ENCODE data around the gene GMDS.

Gene GMDS

GRCh38 chr6:1917626-1918371 lies 327.6 kb downstream of the GMDS start:
- DNase-seq, result no peak

- no peak for DNase-seq
Measured at GRCh38 chr6:1916334-1917070, 328.9 kb downstream of the GMDS start.

GRCh38 chr6:1915226-1915625 lies 330.2 kb downstream of the GMDS start:
- DNase-seq, result no peak

DNA sequence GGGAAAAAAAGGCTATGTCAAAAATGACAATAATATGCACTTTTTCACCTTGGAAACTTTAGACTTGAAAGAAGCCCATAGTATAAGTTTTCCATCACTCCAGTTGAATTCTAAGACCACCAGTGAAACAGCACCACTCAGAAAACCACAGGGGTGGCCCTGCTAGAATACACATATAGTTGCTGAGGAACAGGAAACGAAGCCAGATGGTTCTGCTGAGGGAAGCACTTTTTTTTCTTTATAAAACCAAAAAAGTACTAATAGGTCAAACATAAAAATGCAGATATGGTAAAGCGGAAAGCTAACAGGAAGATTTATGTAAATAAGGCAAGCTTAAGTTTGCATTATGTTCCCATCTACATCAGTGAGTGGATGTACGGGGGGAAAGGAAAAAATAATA lies 331.8 kb downstream of the GMDS start:
- no peak for DNase-seq

- no peak for DNase-seq
Measured at GRCh38 chr6:1912731-1913130, 332.7 kb downstream of the GMDS start.

DNA sequence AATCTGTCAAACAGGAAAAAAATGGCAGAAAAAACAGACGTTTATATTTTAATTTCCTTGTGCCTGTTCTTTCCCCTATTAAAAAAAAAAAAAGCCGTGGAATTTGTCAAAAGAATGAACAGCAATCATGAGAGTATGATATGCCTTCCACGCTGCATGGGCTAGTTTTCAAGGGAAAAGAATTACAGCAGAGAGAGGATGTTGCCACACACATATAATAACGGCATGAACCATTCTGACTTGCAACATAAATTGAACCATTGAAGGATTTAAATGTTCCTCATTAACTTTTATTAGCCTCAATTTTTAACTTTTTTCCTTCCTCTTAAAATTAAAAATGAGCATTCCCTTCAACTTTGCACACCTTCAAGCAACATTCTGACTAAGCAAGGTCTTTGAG lies 333.9 kb downstream of the GMDS start:
- no peak for DNase-seq

DNA sequence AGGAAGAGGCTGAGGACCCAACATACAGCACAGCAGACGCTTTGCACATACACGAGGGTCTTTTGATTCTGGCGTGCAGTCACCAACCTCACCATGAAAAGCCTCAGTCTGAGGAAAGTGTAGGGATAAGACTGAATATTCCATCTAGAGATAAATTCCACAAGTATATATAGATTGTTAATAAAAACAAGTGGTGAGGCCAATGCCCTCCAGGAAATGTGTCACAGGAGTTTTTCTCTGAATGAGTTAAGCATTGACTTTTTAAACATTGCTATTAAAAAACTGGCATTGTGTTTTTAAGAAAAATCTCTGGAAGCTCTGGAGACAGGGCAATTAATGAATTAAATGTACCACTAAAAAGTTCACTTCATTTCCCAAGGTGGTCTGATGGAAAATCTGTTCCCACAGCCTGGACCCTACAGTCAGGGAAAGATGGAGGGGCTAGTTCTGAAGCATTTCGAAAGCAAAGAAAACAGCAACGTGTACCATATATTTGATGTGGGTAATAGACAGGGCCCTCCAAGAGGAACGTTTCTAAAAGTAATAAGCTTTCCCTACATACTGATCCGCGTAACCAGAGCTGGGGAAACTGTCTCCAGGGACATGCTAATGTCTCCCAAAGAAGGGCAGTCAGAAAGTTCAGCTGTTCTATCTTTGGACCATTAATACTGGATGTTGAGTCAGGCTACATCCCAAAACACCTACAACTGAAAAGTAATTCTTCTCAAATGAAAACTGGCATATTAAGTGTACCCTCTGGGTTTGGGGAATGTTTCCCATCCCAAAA lies 334.6 kb downstream of the GMDS start:
- no peak for DNase-seq

- no peak for DNase-seq
Measured at GRCh38 chr6:1908784-1909183, 336.6 kb downstream of the GMDS start.

- no peak for DNase-seq
Measured at GRCh38 chr6:1906609-1907008, 338.8 kb downstream of the GMDS start.

- no peak for DNase-seq
Measured at GRCh38 chr6:1906014-1906413, 339.4 kb downstream of the GMDS start.

DNA sequence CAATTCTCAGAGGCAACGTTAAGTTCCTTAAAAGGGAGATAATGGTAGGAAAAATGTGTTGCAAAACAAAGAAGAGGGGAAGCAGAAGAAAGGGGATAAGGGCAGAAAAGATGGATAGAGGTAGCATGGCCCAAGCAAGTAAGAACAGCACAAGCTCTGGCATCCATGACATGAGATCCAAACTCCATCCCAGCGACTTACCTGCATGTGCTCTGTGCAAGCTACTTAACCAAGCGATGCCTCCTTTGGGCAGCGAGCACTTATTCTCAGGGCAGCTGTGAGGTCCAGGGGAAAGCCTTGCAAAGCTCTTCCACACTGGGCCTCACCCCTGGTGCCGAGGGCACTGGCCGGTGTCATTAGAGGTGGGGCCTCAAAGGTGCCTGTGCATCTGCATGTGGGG lies 340.5 kb downstream of the GMDS start:
- no peak for DNase-seq

GRCh38 chr6:1904466-1904799 lies 341.0 kb downstream of the GMDS start:
- no peak for DNase-seq

GRCh38 chr6:1903780-1904465 lies 341.5 kb downstream of the GMDS start:
- no peak for DNase-seq

- DNase-seq, result no peak
Measured at GRCh38 chr6:1901556-1901955, 343.8 kb downstream of the GMDS start.

GRCh38 chr6:1896897-1897296 lies 348.5 kb downstream of the GMDS start:
- DNase-seq, result no peak

DNA sequence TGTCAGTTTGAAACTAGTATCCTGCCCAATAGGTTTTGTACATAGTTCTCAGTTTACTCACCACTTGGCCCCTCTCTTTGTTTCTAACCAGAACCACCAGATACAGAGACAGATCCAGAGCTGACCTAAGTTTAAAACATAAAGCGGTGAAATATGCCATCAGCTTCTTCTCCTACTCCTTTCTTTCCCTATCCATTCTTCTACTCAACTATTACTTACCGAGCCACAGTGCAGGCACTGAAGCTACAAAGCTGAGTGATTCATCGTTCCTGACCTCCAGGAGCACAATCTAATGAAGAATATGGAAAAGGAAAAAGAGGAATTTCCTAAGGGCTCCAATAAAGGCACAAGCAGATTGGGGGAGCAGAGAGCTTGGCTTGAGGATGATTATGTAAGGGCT lies 349.7 kb downstream of the GMDS start:
- DNase-seq, result no peak

- DNase-seq, result no peak
Measured at GRCh38 chr6:1894954-1895353, 350.5 kb downstream of the GMDS start.

- DNase-seq, result no peak
Measured at GRCh38 chr6:1893470-1894130, 351.8 kb downstream of the GMDS start.

DNA sequence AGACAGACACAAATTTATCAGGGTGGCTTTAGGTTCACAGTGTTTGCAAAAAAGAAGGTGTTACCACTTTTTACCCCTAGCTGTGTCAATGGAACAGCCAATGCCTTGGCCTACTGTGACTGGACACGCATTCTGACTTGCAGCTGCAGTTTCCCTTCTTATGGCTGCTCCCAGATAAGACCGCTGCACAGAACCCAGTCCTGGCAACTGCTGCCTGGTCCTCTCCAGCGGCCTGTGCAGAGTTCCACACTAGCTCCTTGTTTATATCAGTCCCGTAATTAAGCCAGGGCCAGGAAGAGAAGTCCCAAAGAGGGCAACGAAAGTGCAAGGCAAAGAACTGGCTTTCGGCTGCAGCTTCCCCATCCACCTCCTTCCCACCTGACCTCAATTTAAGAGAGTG lies 352.7 kb downstream of the GMDS start:
- no peak for DNase-seq

GRCh38 chr6:1890987-1891386 lies 354.4 kb downstream of the GMDS start:
- no peak for DNase-seq

GRCh38 chr6:1890071-1890470 lies 355.3 kb downstream of the GMDS start:
- DNase-seq, result no peak

DNA sequence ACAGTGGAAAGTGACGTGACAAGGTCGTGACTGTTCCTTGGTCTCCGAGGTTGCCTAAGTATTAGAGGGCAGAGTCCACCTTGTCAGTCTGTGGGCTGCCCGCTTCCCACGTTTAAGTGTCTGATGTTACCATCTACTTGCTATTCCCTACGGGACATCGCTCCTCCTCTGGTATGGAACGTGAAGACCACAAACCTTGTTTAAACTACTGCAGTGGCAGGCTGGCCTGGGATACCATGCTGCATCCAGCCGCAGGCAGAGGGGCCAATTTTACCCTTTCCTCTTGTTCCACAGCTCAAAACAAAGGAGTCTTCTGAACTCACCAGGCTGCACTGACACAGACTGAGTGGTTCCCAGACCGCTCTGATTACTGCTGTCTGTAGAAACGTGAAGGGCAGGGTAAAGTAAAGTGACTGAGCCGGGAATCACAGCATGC lies 359.8 kb downstream of the GMDS start:
- DNase-seq, result no peak

GRCh38 chr6:1884313-1884712 lies 361.1 kb downstream of the GMDS start:
- no peak for DNase-seq
